HG02981 (cell line): ENCODE data around the gene FBN3.

Experiments
- ATAC-seq: cut with Tn5 transposase; IDR thresholded peaks from one replicate; pipeline ENCODE4 v1.9.1; 2021; ENCODE audit warnings: mild to moderate bottlenecking, moderate library complexity; ENCODE audit not compliant: unreplicated experiment

FBN3 gene

DNA sequence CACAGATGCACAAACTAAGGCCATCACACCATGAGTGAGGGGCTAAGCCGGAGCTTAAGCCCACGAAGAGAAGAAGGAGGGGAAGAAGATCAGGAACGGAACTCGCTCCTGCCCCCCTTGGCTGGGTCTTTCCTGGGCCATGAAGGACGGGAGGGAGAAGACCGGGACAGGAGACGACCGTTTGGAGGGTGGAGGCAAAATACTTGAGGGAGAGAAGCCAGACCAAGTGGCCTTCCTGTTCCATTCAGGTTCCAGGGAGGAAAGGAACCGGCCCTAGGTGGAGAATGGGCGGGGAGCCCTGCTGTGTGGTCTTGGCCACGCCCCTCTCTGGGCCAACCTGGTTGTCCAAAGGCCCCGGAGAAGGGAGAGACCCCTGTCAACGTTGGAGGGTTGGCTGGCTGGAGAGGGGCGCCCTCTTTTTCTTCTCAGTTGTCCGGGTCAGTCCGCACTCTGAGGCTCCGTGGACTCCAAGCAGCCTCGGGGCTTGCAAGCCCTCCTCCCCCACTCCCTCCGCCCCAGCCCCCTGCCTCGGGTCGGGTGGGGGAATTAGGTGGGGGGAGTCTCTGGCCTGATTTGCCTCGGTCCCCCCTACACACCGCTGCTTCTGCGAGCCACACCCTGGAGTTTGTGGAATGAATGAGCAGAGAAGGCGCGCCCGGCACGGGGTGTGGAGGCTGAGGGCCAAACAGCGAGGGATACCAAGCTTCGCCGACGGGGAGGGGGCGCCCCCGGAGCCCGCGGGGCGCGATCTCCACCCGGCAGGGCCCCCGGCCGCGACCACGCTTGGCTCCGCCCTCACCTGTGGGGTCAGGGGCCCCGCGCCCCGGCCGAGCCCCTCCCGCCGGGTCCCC lies 757 bp downstream of the FBN3 start:
- no peak for ATAC-seq

DNA sequence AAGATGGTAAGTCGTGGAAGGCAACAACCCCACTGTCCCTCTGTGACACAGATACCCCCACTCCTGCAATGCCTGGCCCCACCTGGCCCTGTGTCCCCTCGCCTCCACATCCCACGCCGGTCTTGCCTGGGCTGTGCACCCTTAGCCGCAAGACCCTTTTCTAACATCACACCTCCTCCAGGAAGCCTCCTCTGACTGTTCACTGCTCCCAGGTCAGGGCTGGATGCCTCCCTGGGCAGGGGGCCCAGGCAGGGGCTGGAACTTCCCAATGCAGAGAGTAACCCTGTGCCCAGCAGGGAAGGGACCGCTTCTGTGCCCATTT lies 1.3 kb downstream of the FBN3 start:
- no peak for ATAC-seq

DNA sequence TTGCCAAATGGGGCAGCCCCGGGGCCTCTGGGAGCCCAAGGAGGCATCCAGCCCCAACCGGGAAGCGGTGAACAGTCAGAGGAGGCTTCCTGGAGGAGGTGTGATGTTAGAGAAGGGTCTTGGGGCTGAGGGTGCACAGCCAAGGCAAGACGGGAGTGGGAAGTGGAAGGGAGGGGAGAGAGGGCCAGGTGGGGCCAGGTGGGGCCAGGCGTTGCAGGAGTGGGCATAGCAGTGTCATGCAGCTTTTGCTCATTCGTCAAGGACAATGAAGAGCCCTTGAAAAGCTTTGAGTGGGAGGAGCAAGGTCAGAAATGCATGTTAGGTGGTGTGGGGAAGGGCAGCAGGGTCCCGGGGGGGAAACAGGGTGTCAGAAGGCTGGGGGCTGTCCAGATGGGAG lies 1.8 kb downstream of the FBN3 start:
- no peak for ATAC-seq

DNA sequence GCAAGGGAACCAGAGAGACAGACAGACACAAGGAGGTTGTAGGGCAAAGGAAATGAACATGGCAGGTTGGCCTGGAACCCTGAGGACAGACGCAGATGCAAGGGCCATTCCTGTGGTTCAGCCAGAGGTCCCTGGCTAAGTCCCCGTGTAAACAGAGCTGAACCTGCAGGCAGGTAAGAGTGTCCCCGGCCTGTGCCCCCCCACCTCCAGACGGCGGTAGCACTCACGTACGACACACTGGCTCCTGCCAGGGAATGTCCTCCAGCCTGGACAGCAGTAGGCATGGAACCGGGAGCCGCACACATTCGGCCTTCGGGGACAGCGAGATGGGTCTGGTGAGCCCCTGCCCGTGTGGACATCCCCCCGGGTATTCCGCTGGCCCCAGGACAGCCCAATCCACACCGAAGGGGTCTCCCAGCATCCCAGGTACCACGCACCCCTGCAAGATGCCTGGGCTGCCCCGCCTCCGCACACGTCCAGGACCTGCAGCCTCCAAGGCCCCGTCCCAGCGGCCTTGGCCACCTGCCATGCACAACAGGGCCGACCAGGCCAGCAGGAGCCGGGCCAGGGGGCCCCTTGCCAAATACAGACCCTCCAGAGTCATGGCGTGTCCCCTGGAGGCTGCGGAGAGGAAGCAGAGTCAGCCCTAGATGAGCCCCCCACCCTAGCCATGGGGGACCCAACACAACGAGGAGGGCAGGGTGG lies 2.4 kb downstream of the FBN3 start:
- no peak for ATAC-seq

DNA sequence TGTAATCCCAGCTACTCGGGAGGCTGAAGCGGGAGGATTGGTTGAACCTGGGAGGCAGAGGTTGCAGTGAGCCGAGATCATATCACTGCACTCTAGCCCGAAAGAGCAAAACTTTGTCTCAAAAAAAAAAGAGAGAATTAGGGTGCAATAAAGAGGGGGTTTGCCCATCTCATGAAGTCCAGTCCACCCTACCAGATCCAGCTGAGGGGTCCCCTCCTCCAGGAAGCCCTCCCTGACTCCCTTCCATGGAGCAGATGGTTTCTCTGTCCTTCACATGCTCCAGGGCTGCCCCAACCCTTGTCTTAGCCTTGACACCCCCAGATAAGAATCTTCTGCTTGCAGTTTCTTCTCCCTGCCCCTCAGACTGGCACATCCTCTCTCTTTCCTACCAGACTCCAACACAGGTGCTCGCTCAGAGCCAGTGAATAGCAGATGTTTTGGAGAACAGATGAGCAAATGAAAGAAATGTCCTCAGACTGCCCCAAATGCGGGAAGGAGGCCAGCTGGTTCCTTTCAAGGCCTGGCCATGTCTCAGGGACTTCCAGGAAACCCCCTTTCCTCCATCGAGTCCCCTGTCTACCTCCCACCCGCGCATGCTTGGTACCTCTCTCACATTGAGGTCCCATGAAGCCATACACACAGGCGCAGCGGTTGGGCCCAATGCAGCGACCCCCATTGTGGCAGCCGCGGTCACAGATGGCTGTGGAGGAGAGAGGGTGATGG lies 5.0 kb downstream of the FBN3 start:
- ATAC-seq = no peak

DNA sequence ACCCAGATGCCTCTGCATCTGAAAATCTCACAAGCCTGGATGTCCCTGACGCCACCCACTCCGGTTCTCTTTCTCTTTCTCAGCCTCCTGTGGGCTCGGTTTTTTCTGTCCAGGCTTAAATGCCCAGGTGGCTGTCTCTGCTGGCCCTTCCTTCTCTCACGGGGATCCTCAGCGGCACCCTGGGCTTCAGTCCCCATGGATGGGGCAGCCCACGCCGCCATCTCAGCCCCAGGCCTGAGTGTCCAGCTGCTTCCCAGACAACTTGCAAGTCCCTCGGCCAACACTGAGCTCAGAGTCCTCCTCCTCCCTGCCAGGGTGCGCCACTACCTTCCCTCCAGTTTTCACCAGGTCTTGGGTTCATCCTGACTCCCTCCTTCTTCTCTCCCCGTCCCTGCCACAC lies 6.4 kb downstream of the FBN3 start:
- no peak for ATAC-seq

DNA sequence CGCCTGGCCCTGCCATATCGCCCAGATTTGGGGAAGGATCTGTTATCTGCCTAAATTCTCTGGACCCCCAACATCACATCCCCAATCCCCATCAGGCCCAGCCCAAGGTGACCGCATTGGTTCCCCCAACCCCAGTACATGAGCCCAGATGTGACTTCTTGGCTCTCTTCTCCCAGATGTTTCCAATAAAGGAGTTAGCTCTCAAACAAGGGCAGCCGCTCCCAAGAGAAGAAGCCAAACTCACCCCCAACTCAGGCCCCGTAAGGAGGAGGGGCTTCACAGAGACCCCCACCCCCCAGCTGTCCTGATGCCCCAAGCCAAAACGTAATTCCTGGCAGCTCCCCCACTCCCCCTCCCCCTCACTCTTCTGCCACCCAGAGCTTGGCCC lies 6.9 kb downstream of the FBN3 start:
- no peak for ATAC-seq

DNA sequence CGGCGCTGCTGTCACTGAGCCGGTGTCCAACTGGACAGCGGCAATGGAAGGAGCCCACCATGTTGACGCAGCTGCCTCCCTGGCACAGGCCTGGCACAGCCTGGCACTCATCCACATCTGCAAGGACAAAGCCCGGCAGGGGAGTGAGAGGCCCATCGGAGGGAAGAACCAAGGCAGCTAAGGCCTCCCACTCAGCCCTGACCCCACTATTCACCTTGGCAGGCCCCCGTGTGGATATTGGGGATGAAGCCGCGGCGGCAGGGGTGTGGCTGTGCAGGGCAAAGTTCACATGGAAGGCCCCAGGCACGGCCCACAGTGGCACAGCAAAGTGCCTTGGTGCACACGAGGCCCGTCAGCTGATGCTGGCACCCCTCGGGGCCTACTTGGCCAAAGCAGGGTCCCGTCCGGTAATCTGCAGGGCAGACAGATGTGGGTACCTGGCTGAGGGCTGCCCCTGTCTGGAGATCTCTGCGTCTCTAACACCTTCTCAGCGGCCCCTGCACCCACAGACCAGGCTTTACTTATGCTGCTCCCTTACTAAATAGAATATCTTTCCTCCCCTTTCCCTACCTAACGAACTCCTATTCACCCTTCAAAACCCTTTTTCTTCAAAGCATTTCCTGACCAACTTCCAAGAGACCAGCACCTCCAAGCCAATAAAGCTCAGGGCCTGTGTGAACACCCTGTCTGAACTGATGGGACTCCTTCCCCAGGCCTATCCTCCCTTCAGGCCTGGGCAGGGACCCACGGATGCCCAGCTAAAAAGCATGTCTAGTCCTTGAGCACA lies 7.5 kb downstream of the FBN3 start:
- no peak for ATAC-seq

DNA sequence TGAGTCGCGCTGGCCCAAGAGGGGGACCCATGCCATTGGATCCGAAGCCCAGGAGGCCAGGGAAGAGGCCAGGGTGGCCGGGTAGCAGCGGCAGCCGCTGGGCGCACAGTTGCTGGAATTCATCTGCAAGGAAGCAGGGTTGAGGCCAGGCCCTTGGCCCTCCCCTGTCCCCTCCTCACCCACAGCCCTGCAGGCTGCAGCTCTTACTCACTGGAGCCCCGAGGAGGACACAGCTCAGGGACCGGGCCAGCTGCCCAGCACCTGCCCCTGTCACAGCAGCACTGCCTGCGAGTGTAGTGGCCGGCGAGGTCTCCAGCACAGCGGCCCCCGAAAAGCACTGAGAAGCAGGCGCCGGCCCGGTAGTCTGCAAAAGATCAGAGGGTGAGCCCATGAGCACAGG lies 11.2 kb downstream of the FBN3 start:
- no peak for ATAC-seq

DNA sequence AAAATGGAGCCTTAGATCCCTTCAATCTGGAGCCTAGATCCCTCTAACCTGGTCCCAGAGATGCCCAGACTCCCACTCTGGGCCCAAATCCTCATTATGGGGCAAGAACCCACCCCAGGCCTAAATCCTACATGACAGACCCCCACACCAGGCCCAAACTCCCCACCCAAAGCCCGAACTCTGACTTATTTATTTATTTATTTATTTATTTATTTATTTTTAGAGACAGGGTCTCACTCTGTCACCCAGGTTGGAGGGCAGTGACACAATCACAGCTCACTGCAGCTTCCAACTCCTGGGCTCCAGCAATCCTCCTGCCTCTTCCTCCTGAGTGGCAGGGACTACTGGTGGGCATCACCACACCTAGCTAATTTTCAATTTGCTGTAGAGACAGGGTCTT lies 12.0 kb downstream of the FBN3 start:
- ATAC-seq = no peak

DNA sequence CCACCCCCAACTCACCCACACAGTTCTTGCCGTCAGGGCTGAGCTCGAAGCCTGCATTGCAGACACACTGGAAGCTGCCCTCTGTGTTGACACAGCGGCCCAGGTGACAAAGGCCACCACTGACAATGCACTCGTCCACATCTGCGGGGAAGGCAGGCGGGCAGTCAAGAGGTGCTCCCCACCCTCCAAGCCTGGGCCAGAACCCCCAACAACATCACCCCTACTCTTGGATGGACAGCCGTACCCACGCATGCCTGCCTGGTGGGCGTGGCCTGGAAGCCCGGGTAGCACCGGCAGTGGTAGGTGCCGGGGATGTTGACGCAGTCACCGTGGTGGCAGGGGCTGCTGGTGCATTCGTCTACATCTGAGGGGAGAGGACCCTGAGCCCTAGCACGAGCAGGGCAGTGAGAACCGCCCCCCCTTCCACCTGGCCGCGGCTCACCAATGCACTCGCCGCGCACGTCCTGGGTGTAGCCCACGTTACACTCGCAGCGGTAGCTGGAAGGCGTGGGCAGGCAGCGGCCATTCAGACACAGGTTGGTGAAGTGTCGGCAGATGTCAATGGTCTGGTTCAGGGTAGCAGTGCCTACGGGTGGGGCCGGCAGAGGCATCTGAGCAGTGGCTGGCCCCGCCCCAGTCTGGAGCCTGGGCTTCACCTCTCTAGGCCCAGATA lies 13.3 kb downstream of the FBN3 start:
- ATAC-seq = no peak

DNA sequence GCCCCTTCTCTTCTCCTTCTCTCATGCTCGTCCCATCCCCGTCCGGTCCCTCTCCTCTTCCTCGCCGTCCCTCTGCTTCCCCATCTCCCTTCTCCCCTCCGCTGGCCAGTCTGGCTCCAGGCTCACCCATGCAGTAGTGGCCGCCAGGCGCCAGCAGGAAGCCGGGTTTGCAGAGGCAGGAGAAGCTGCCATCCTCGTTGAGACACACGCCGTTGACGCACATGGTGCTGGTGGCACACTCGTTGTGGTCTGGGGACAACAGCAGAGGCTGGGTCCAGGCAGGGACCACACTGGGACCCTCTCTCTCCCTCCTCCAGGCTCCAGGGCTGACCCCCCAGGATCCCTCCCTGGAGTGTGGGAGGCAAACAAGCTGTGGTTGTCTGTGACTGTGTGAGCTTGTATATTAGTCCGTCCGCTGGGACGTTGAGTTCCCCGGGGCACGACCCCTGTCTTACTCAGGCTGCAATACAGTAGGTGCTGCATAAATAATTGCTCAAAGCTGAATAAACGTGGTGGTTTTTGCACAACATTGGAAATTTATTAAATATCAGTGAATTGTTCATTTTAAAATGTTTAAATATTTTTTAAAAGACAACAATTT lies 16.4 kb downstream of the FBN3 start:
- no peak for ATAC-seq

DNA sequence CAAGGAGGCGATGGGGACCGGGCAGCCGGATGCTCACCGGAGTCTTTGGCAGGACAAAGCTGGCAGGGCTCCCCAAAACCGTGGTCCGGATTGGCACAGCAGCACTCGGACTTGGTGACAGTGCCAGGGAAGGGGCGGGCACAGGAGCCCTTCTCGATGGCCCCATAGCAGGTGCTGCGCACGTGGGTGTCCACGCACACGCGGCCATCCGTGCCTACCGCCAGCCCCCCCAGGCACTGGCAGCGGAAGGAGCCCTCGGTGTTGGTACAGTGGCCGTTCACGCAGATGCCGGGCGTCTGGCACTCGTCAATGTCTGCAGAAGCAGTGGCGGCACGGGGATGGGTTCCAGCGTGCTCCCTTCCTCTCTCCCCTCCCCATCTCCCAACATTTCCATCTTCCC lies 17.9 kb downstream of the FBN3 start:
- no peak for ATAC-seq

DNA sequence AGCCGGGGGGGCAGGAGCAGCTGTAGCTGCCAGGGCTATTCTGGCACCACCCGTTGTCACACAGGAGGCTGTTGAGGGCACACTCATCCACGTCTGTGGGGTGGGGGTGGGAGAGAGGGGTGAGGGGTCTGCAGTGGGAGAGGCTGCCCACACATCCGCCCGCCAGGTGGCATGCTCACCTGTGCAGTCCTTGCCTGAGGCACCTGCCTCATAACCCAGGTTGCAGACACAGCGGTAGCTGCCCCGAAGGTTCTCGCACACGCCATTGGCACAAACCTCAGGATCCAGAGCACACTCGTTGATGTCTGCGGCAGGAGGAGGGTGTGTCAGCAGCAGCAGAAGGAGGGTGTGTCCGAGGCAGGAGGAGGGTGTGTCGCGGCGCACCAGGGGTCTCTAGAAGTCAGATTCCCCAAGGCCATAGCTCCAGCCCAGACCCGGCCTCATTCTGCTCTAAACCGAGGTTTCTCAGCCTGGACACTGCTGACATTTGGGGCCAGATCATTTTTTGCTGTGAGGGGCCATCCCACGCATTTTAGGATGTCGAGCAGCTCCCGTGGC lies 20.3 kb downstream of the FBN3 start:
- no peak for ATAC-seq

DNA sequence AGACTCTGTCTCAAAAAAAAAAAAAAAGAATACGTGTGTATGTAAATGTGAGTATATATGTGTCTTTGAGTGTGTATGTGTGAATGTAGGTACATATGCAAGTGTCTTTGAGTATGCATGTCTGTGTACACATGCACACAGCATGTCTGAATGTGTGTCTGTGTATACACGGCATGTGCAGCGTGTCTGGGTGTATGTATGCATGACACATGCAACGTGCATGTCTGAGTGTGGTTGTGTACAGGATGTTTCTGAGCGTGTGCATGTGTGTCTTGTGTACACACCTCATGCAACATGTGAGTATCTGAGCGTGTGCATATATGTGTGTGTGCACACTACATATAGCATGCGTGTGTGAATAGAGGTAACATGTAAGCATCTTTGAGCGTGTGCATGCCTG lies 20.8 kb downstream of the FBN3 start:
- ATAC-seq = no peak

DNA sequence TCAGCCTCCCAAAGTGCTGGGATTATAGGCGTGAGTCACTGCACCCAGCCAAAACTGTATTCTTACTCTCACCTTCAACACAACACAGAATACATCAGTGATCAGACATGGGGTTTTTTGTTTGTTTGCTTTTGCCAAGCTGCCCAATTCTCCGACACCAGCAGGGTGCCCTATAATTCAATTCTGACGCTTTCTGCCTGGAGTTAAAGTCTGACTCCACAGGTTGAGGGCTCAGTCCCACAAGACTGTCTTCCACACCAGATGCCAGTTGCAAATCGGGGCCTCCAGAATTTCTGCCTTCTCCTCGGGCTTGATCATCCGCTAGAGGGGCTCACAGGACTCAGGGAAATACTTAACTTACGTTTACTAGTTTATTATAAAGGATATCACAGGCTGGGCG lies 22.1 kb downstream of the FBN3 start:
- ATAC-seq = no peak

DNA sequence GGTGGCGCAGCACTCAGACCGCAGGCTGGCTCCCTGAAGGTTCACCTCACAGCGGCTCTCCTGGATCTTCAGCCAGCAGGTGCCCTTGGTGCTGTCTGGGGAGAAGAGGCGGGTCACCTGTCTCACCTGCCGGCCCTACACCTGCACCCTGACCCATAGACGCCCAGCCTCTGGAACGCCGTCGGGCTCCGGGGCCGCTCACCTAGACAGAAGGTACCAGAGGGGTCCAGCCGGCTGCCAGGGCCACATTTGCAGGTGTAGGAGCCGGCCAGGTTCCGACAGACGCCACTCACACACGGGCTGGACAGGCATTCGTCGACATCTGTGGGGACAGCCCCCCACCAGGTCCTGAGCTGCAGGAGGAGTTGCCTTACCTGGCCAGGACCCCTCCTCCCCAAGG lies 22.9 kb downstream of the FBN3 start:
- no peak for ATAC-seq

DNA sequence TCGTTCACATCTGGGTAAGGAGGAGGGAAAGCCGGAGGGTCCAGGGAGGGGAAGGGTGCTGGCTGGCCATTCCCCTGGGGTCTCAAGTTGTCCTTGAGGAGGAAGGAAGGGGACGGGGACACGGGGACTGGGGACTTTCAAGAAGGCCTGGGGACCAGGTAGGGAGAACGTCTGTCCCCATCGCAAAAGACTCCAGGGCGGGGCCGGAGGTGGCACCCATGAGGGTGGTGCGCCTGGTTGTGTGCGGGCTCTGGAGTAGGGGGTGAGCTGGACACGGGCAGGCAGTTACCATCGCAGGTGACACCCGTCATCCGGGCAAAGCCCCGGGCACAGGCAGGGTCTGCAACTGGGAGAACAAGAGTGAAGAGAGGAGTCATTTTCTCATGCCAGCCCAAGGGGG lies 23.4 kb downstream of the FBN3 start:
- ATAC-seq = no peak

DNA sequence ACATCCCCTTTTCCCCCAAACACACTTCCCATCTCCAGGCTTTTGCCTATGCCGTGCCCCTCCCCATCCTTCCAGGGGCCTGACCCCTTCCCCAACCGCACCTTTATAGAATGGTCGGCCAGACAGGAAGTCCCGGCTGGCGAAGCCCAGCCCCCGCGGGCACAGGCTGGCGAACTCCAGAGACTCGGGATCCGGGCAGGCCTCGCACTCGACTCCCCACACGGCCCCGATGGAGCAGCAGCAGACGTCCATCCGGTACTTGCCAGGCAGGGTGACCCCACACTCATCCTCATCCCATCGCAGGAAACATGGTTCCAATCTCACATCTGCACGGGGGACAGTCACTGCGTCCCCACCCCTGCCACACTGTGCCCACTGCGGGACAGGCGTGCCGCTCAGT lies 25.7 kb downstream of the FBN3 start:
- ATAC-seq = no peak
